ENCODE data around the gene MKNK2.
"Not testable (repeated sequence)": the region's sequence is repeated elsewhere in the genome, so short reads cannot be mapped to it uniquely, and the experiment has no call there.

MKNK2 gene

DNA sequence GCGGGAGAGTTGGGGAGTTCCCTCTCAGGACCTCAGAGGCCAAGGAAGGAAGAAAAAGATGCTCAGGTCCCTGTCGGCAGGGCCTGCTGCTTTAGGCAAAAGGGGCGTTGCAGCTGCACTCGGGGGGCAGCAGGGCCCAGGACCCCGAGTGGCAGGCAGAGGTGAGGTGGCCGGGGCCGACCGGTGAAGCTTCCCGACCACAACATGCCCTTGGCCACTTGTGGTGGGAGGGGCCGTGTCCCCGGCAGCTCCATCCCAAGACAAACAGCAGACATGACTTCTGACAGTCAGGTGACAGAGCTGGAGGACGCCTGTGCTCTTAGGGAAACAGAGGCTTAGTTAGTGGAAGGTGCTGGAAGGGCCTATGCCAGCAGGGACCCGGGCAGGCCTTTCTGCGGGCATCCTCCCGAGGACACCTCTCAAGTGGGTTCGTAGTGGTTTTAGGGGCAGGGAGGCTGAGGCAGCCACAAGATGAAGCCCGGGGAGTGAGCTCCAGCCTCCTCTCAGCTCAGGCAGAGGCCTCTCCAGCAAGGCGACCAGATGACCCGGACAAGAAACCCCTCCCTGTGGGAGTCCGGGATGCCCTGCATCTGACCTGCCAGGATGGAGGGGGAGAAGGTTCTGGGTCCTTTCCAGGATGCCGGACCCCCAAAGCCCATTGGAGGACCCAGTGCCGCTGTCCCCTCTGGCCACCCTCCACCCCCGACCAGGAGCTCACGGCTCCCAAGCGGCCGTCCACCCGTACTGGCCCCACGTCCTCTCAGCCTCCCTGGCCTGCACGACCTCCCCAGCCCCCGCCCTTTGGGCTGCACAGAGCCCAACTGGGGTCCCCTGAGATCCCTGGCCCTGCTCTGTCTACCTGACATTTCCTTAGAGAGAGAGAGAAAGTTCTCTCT is 59.8 kb downstream of the MKNK2 start:
- no peak for DNase-seq (ENCODE audit: low spot score)

DNA sequence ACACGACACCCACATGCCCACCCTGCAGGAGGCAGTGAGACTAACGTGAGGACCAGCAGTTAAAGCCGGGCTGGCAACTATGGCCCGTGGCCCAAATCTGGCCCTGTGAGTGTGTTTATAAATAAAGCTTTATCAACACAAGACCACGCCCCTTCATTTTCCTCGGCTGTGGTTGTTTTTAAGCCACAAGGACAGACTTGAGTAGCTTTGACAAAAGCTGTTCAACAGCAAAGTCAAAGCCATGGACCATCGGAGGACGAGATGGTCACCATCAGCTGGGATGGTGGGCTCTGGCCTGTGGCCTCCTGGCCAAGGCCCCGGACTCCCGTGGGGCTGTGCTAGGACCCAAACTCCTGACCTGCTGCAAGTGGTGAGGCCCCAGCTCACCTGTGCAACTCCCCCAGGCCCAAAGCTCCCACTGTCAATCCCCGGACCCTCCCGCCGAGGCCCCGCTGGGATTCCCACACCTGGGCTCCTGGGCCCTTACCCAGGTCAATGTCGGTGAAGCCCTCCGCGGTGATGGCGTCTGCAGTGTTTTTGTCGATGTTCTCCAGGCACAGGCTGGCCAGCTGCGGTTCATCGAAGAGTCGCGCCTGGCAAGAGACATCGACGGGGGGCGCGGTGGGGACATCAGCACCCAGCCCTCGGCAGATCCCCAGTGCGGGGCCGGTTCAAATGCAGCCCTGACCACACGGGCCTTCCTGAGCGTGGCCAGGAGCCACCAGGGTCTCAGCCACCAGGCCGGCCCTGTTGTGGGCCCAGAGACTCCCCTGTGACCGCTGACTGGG is 60.6 kb downstream of the MKNK2 start:
- DNase-seq (ENCODE audit: low spot score): no peak

GRCh38 chr19:1989513-1990229 is 61.4 kb downstream of the MKNK2 start:
- no peak for DNase-seq (ENCODE audit: low spot score)

GRCh38 chr19:1988464-1988863 is 62.6 kb downstream of the MKNK2 start:
- not testable (repeated sequence) for DNase-seq (ENCODE audit: low spot score)

Data from kidney tubule cell (primary cell).